GM18508 (cell line): Measurements from ENCODE around the gene TIGD2.
"Not testable (repeated sequence)": the region's sequence is repeated elsewhere in the genome, so short reads cannot be mapped to it uniquely, and the experiment has no call there.

ENCODE experiments used
- ATAC-seq: cut with Tn5 transposase; IDR thresholded peaks from one replicate; pipeline ENCODE4 v1.9.1; 2021; ENCODE audit warnings: moderate number of reproducible peaks; ENCODE audit not compliant: insufficient read depth, unreplicated experiment

The TIGD2 gene

GRCh38 chr4:89117115-89117514 lies 5.8 kb downstream of the TIGD2 start:
- no peak for ATAC-seq

DNA sequence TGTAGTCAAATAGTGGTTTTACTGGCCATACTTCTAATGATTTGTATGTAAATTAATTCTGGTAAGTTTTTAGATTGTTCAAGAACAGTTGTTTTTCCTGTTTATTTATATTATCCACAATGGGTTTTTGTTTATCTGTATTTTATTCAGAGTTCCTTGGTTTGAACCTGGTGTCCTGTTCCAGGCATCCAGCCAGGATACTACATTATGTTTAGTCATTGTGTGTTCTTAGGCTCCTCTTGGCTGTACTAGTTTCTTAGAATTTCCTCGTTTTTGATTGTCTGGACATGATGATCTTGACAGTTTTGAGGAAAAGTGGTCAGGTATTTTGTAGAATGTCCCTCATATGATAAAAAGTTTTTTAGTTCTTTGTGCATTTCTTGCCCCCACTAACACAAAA lies 7.8 kb downstream of the TIGD2 start:
- no peak for ATAC-seq

- no peak for ATAC-seq
Measured at GRCh38 chr4:89119836-89120235, 8.5 kb downstream of the TIGD2 start.

DNA sequence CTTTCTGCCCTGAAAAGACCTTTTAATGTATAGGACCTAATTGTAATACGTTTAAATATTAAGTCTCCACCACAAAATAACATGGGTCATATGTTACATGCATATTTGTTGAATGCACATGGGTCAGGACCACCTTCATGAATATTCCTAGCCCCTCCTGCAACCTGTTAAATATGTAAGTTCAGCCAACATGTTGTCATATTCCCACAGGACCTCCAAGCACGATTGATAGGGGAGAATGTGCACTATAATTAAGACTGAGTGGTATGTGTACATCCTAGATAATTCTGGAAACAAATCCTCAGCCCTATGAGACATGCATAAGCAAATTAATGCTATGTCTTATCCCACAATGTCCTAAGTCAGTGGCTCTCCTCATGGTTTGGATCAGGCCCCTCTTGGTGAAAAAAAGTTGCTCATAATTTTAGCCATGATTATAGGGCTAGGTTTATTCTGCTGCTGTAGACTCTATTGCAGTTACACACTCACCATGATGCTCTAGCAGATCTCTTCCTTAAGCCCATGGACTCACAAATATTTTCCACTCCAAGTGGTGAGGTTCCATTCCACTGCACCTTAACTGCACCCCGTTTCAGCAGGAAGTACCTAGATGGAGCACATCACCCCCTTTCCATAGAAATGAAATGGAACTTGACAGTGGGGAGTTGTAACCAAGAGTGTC lies 10.2 kb downstream of the TIGD2 start:
- ATAC-seq = no peak

DNA sequence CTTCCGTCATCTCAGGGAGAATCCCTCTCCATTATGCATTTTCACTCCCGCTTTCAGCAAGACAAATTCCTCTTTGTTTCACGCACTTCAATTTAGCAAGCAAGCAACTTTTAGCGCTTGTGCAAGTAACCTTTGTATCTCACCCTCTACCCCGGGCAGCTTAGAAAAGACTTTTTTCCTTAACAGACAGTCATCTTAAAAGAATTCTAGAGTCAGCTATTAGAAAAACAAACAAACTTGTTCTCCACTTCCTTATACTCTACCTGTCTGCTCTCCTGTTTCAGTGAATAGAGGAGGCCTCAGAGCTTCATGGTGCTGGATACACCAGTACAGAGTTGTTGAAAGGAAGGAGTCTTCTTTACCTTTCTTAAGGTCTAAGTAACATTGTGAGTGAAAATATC lies 12.1 kb downstream of the TIGD2 start:
- no peak for ATAC-seq

DNA sequence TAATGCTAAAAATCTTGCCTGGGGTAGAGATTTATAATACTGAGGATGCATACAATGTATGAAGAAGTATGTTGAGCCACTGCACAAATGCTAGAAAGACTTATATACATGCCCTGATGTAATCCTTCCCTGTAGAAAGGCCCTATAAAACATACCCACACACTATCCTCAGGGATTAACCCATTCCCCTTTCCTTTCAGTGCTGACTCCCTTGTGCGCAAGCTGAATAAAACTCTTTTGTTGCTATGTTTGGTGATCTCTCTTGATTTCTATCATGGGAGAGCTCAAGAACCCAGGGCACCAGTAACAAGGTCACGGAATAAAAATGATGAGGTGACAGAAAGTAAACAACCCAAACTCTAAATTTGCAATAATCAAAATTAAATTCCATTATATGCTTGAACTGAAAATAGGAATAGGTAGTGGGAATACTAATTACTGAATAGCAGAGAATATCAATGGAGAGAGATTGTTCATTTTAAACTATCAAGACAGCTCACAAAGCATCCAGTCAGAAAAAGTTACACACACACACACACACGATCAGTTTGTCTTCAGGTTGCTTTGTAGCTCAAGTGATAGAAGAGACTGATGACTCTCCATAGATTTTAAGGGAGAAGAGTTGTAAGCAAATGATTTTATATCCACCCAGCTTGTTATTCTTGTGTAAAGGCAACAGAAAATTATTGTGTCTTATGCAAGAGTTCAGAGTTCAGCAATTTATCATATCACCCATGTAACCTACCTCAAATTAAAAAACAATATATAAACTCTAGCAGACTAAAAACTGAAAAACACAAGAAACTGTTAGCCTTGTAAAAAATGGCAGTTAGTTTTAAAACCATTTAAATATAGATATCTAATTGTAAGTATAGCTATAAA lies 14.8 kb downstream of the TIGD2 start:
- no peak for ATAC-seq

GRCh38 chr4:89129080-89129640 lies 17.8 kb downstream of the TIGD2 start:
- ATAC-seq = no peak

- no peak for ATAC-seq
Measured at GRCh38 chr4:89134775-89135319, 23.5 kb downstream of the TIGD2 start.

DNA sequence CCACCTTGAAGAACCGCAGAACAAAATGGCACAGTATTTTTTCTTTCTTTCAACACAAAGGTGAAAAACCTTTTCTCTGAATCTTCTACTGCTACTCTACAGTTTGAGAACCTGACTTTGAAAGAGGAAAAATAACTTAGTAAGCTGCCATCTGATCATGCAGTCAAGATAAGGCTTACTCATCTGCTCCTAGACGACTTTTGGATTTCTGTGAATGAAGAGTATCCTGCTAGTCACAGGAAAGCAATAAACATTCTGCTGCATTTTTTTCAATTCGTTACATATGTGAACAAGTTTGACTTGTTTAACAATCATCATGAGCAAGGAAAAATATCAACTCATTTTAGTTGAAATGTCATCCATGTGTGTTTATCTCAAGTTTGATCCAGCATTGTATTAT lies 25.2 kb downstream of the TIGD2 start:
- no peak for ATAC-seq

GRCh38 chr4:89137231-89137630 lies 25.9 kb downstream of the TIGD2 start:
- no peak for ATAC-seq

GRCh38 chr4:89137695-89138094 lies 26.4 kb downstream of the TIGD2 start:
- ATAC-seq = no peak

- ATAC-seq = no peak
Measured at GRCh38 chr4:89140168-89140759, 28.9 kb downstream of the TIGD2 start.

DNA sequence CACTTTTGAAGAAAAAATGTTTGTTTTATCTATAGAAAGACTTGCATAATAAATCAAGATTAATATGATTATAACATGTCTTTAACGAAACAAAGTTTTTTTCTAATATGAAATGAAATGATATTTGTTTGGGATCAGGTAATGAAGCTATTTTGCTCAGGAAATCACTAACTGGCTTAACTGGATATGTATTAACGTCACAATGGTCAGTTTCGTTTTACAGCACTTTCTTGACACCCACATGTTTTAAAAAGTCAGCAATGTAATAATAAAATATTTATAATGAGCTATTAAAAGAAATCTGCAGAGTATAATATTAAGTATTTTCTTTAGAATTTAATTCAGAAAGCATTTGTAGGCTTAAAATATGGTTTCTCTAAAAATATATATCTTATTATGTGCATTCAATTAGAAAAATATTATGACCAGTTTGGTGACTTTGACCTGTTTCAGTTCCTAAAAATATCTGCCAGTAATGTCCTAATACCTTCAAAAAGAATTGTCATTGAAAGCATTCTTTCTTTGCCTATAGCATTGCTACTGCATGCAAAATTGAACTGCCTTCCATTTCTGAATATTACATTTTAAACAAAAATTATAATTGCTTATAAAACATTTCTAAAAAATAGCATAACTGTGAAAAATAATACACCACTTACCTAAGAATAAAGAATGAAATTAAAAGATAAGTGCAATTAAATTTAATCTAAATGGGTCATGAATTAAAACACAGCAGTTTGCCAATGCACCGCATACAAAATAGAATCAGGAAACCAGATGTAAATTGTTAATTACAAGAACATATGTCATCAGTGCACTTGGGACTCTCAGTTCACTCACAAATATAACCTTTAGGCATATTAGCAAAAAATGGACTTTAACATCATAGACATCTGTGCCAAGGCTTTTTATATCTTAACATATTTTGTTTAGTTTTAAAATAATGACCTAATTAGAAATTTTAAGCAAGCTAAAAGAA lies 31.6 kb downstream of the TIGD2 start:
- ATAC-seq = peak; percentile 89

DNA sequence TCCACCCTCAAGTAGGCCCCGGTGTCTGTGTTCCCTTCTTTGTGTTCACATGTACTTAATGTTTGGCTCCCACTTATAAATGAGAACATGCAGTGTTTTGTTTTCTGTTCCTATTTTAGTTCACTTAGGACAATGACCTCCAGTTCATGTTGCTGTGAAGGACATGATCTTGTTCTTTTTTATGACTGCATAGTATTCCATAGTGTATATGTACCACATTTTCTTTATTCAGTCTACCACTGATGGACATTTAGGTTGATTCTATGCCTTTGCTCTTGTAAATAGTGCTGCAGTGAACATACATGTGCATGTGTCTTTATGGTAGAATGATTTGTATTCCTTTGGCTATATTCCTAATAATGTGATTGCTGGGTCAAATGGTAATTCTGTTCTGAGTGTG lies 33.3 kb downstream of the TIGD2 start:
- ATAC-seq = not testable (repeated sequence)

DNA sequence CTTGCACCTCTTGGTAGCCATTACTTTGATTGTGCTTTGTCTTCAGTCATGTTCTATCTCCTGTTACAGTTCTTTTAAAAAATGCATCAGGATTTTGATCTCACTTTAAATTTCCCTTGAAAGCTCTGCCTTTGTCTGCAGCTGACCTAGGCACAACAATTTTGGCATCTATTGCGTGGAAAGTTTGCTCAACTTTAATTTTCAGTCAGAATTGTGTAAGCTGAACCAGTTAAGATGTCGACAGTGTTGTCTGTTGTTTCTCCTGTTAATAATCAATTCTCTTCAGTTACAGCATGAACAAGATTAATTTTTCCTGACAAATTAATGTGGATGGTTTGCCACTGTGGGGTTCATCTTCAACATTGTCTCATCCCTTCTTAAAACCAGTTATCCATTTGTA lies 34.9 kb downstream of the TIGD2 start:
- ATAC-seq = no peak

DNA sequence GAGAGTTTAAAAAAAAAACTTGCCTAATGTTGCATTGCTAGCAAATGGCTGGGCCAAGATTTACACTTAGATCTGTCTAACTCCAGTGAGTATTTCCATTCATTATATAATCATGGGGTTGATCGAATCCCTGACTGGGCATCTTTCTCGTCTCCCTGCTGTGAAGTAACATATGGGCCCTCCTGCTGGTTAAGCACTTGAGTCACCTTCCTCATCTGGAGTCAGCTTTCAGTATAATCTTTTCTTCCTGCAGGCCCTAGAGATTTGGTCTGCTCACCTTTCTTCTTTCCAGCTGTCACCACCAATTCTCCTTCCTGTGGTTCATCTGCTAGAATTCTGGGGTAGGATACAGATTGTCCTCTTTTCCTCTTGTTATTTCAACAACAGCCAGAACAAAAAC lies 41.6 kb downstream of the TIGD2 start:
- no peak for ATAC-seq

GRCh38 chr4:89156174-89156914 lies 45.0 kb downstream of the TIGD2 start:
- no peak for ATAC-seq

DNA sequence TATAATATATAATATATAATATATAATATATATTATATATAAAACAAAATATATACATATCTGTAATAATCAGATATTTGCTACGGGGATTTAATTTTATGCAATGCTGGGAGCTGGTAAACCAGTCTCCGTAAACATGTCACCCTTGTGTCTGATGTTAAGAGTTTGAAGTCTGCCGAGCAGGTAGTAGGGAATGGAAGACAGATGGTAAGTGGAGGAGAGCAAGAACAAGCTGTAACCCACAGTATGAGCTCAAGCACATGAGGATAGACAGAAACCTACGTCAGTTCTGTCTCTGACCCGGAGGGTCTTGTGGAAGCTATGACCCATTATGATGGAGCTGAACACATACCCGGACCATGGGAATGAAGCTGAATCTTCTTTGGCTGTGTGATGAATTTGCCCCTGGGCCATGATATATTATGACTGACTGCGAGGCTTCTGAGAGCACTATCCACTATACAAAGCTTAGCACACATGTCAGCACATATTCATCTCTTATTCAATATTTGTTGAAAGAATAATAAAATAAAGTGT lies 46.2 kb downstream of the TIGD2 start:
- no peak for ATAC-seq
